WTC11 (cell line): ENCODE data around the gene CHST13. TPM values are rescaled to one million over a fixed set of nuclear protein-coding genes. Genes with fewer than 3 reads are reported as not detected.

Experiments used
- ATAC-seq: fragments of 200-7000 bp; cut with Tn5 transposase; 2 replicates; pipeline ENCODE4 v1.10.0; 2021; ENCODE audit warnings: mild to moderate bottlenecking, moderate library complexity
- CTCF ChIA-PET: fragments of 300-600 bp; sonication (Branson Sonifier 250); formaldehyde crosslinking; loops from one replicate; lab custom pipeline; 2021; ENCODE audit warnings: antibody characterized with exemption; lab: Charles Lee
- POLR2A ChIA-PET: fragments of 350-600 bp; sonication (Branson Sonifier 250); formaldehyde crosslinking; loops from one replicate; lab custom pipeline; 2021; ENCODE audit warnings: antibody characterized with exemption; lab: Charles Lee
- DNase-seq: peaks from one replicate; pipeline ENCODE4 v3.0.0; 2021; ENCODE audit warnings: low spot score
- H3K27ac Mint-ChIP-seq: 2 replicates; pipeline ENCODE4 v1.8.0; 2021; ENCODE audit warnings: mixed read lengths
- H3K27me3 Mint-ChIP-seq: 2 replicates; pipeline ENCODE4 v1.8.0; 2021; ENCODE audit warnings: low read depth, mild to moderate bottlenecking, moderate library complexity, mixed read lengths
- H3K36me3 Mint-ChIP-seq: 2 replicates; pipeline ENCODE4 v1.8.0; 2021; ENCODE audit warnings: mixed read lengths
- H3K4me1 Mint-ChIP-seq: 2 replicates; pipeline ENCODE4 v1.8.0; 2022; ENCODE audit warnings: mixed read lengths
- H3K4me3 Mint-ChIP-seq: 2 replicates; pipeline ENCODE4 v1.8.0; 2021; ENCODE audit warnings: mild to moderate bottlenecking, moderate library complexity, mixed read lengths
- H3K9me3 Mint-ChIP-seq: 2 replicates; pipeline ENCODE4 v1.8.0; 2021; ENCODE audit warnings: mixed read lengths
- CTCF ChIP-seq: fragments of 200-600 bp; IDR thresholded peaks from 2 replicates; pipeline ENCODE4 v1.8.0; 2022; ENCODE audit warnings: antibody characterized with exemption
- E2F4 ChIP-seq: sonication (generic); formaldehyde crosslinking; IDR thresholded peaks from 2 replicates; pipeline ENCODE4 v1.8.1; 2022; ENCODE audit warnings: low read depth, mild to moderate bottlenecking, moderate library complexity, missing genetic modification reagents, borderline replicate concordance
- JUN ChIP-seq: sonication (generic); formaldehyde crosslinking; IDR thresholded peaks from 2 replicates; pipeline ENCODE4 v1.8.0; 2023; ENCODE audit warnings: mild to moderate bottlenecking, missing genetic modification reagents
- MXD4 ChIP-seq: fragments of 250-450 bp; sonication (Bioruptor Pico); IDR thresholded peaks from 2 replicates; pipeline ENCODE4 v1.8.0; 2021; ENCODE audit warnings: mild to moderate bottlenecking, moderate library complexity, borderline replicate concordance
- NR2C2 ChIP-seq: sonication (generic); formaldehyde crosslinking; IDR thresholded peaks from 2 replicates; pipeline ENCODE4 v1.8.0; 2022; ENCODE audit warnings: mild to moderate bottlenecking, missing genetic modification reagents
- TP53 ChIP-seq: sonication (generic); formaldehyde crosslinking; IDR thresholded peaks from 2 replicates; pipeline ENCODE4 v1.8.1; 2023; ENCODE audit warnings: mild to moderate bottlenecking, missing genetic modification reagents
- USF1 ChIP-seq: sonication (generic); formaldehyde crosslinking; IDR thresholded peaks from 2 replicates; pipeline ENCODE4 v1.8.0; 2022; ENCODE audit warnings: mild to moderate bottlenecking, missing genetic modification reagents
- ZMAT4 ChIP-seq: fragments of 250-450 bp; sonication (Bioruptor Pico); IDR thresholded peaks from 2 replicates; pipeline ENCODE4 v1.9.0; 2021; ENCODE audit warnings: mild to moderate bottlenecking
- ZNF138 ChIP-seq: sonication (generic); formaldehyde crosslinking; conservative IDR thresholded peaks from 2 replicates; pipeline ENCODE4 v1.8.1; 2022; ENCODE audit warnings: mild to moderate bottlenecking, moderate library complexity, missing genetic modification reagents
- ZNF263 ChIP-seq: sonication (generic); formaldehyde crosslinking; IDR thresholded peaks from 2 replicates; pipeline ENCODE4 v1.8.1; 2022; ENCODE audit warnings: low read depth, mild to moderate bottlenecking, moderate library complexity, missing genetic modification reagents
- ZNF396 ChIP-seq: fragments of 250-450 bp; sonication (Bioruptor Pico); IDR thresholded peaks from 2 replicates; pipeline ENCODE4 v1.8.0; 2021; ENCODE audit warnings: mild to moderate bottlenecking, moderate library complexity, borderline replicate concordance
- ZNF425 ChIP-seq: fragments of 250-450 bp; sonication (Bioruptor Pico); conservative IDR thresholded peaks from 2 replicates; pipeline ENCODE4 v1.9.0; 2021; ENCODE audit warnings: mild to moderate bottlenecking
- ZNF532 ChIP-seq: fragments of 250-450 bp; sonication (Bioruptor Pico); IDR thresholded peaks from 2 replicates; pipeline ENCODE4 v1.9.0; 2021; ENCODE audit warnings: mild to moderate bottlenecking, borderline replicate concordance
- total RNA-seq: library from RNA; stranded (reverse); gene quantifications from 3 replicates; pipeline ENCODE4 v1.2.3, GENCODE V29; 2021

CHST13 gene
- total RNA-seq, 1 experiment from 2014 or later, result 4.1 TPM

GRCh38 chr3:126538316-126538715 is 14.4 kb downstream of the CHST13 start:
- ATAC-seq (no peak), DNase-seq (peak; percentile 8)
- H3K27me3 Mint-ChIP-seq, result no peaks in the 10 kb centered on the region
- no peaks in the 10 kb centered on the region for H3K4me1 Mint-ChIP-seq
- no peak overlapping the region for H3K27ac Mint-ChIP-seq
- no peak for TF ChIP-seq TP53 (CRISPR knock-in tag)
- TF ChIP-seq USF1 (CRISPR knock-in tag), result no peak
- TF ChIP-seq ZNF532, result no peak
- no peak for TF ChIP-seq CTCF
- CTCF ChIA-PET, result interaction anchor here (0.5 to 1.4 kb wide), 2 partner anchors 15 to 22 kb away, joined by 3 to 4 read pairs; partner anchors contain the start of gene CHST13
- POLR2A ChIA-PET, result no interaction called here
- H3K4me3 Mint-ChIP-seq, result no peak overlapping the region
- no peaks in the 10 kb centered on the region for H3K9me3 Mint-ChIP-seq
- no peaks in the 10 kb centered on the region for H3K36me3 Mint-ChIP-seq

- H3K4me3 Mint-ChIP-seq, result no peak overlapping the region
- ChIA-PET CTCF (interaction anchor here (1.4 kb wide), 1 partner anchor 16 kb away, joined by 4 read pairs; the partner anchor contains the start of gene CHST13), POLR2A (no interaction called here)
- TF ChIP-seq ZNF396 (CRISPR knock-in tag), result no peak
- ATAC-seq (no peak), DNase-seq (no peak)
- no peak overlapping the region for H3K27ac Mint-ChIP-seq
- no peaks in the 10 kb centered on the region for H3K4me1 Mint-ChIP-seq
- no peaks in the 10 kb centered on the region for H3K27me3 Mint-ChIP-seq
- H3K9me3 Mint-ChIP-seq, result no peaks in the 10 kb centered on the region
- H3K36me3 Mint-ChIP-seq, result no peaks in the 10 kb centered on the region
Observed at GRCh38 chr3:126538966-126539365, 15.0 kb downstream of the CHST13 start.

- DNase-seq, result peak; percentile 5
- ATAC-seq, result no peak
- no peak overlapping the region for H3K27ac Mint-ChIP-seq
- H3K9me3 Mint-ChIP-seq, result no peaks in the 10 kb centered on the region
- H3K27me3 Mint-ChIP-seq, result no peaks in the 10 kb centered on the region
- POLR2A ChIA-PET, result no interaction called here
- H3K4me1 Mint-ChIP-seq, result no peaks in the 10 kb centered on the region
- H3K4me3 Mint-ChIP-seq, result no peak overlapping the region
- CTCF ChIA-PET, result no interaction called here
- H3K36me3 Mint-ChIP-seq, result no peaks in the 10 kb centered on the region
- TF ChIP-seq ZNF138 (CRISPR knock-in tag) (no peak), MXD4 (no peak), NR2C2 (CRISPR knock-in tag) (no peak), ZNF532 (no peak), ZNF425 (no peak), E2F4 (no peak), JUN (no peak), ZNF263 (CRISPR knock-in tag) (no peak), ZMAT4 (CRISPR knock-in tag) (no peak)
Observed at GRCh38 chr3:126539558-126540250, 15.7 kb downstream of the CHST13 start.
